Stimulated activated CD4-positive, alpha-beta T cell treated with anti-CD3 and anti-CD28 coated beads, Interleukin-2, amount 100 ng/mL, for 4 hours (primary cell): ENCODE results near the gene DAAM2.

ENCODE experiments used
- DNase-seq: peaks from one replicate; pipeline ENCODE4 v3.0.0-alpha.2; 2020; ENCODE audit warnings: low read depth

Gene DAAM2

DNA sequence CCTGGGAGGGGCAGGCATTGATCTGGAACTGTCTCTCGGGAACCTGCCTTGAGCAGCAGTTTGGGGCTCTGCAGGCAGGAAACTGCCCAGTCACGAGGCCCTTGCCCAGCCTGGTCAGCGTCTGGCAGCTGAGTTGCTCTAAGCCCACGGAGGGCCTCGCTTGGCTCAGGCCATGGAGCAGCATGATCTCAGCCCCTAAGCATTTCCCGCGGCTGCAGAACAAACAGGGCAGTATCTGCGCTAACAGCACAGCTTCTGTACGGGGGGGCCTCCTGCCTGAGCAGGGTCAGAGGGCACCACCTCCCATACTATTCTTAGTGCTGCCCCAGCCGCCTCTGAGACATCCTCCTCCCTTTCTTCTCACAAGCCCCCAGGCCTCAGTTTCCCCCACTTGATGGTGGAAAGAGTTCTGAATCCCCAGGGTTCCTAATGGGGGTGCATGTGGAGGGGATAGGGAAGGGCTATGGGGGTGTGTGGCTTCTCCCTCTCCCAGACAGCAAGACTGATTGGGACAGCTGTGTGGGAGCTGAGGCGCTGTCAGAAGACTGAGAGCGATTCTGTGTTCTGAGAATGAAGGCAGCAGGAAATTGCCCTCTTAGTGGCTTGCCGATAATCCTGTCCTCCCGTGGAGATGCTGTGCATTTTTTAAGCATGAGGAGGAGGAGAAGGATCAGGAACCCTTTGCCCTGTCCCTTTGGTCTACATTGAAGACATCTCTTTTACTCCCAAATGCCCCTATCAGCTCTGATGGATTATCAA is 95.7 kb downstream of the DAAM2 start:
- no peak for DNase-seq

DNA sequence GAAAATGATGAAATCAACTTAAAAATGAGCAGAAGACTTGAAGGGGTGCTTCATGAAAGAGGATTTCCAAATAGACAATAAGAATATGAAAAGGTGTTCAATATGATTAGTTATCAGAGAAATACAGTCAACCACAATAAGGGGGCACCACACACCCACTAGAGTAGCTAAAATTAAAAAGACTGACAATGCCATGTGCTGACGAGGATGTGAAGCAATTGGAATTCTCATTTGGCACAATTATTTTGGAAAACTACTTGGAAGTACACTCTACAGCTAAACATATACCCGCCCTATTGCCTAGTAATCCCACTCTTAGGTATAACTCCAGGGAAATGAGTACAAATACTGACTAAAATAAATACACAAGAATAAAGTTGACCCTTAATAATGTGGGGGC is 97.1 kb downstream of the DAAM2 start:
- no peak for DNase-seq

GRCh38 chr6:39891353-39891752 is 99.2 kb downstream of the DAAM2 start:
- no peak for DNase-seq

DNA sequence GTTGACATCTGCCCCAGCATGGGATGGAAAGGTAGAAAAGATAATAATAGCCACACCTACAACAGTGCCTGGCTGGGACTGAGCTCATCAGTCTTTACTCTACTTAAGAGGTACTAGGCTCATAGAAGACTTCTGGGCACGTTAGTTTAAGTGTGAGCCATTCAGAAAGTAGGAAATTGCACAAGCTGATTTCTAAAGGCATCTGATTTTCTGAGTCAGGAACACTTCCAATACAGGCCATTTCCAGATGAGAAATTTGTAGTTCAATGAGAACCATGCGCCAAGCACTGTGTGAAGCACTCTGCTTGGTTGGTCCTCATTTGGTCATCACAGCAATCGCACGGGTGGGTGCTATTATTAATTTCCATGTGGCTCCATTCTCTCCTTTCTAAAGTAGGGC is 99.8 kb downstream of the DAAM2 start:
- DNase-seq = no peak

- no peak for DNase-seq
Measured at GRCh38 chr6:39892490-39893129, 100.4 kb downstream of the DAAM2 start.

GRCh38 chr6:39893286-39893685 is 101.1 kb downstream of the DAAM2 start:
- no peak for DNase-seq

DNA sequence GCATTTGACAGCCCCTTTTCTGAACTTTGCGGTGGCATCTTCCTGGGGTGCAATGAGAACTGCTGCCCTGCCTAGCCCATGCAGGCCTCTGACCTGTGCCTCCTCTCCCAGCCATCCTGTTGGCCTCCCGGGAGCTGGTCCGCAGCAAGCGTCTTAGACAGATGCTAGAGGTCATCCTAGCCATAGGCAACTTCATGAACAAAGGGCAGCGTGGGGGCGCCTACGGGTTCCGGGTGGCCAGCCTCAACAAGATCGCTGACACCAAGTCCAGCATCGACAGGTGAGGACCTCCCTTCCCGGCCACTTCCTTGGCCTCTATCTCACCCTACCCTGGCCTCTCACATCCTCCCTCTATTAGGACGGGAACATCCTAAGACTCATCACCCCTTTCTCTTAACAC is 104.5 kb downstream of the DAAM2 start:
- DNase-seq = no peak

GRCh38 chr6:39897698-39898097 is 105.5 kb downstream of the DAAM2 start:
- no peak for DNase-seq

- DNase-seq = no peak
Measured at GRCh38 chr6:39898625-39899024, 106.4 kb downstream of the DAAM2 start.

DNA sequence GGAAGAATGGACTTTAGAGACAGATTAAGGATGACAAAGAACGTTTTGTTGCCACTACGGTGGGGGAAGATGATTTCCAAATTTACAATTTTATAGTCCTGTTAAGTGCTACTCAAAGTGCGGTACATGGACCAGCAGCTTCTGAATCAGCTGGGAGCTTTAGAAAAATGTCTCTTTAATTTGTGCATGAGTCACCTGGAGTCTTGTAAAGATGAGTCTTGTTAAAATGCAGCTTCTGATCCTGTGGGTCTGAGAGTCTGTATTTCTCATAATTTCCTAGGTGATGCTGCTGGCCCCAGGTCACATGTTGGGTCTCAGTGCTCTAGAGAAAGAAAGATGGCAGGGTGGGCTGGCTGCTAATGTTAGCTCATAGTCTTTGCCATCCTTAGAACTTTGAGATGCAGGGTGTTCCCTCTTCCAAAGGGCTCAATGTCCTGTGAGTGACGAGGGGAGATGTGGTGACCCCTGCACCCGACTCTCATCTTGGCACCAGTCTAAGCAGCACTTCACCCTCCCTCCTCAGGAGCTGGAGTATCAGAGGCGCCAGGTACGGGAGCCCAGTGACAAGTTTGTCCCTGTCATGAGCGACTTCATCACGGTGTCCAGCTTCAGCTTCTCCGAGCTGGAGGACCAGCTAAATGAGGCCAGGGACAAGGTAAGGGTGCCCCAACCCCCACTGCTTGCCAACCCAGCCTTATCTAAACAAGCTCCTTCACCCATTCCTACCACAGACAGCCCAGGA is 107.5 kb downstream of the DAAM2 start:
- DNase-seq = no peak

GRCh38 chr6:39901116-39901655 is 109.0 kb downstream of the DAAM2 start:
- DNase-seq = no peak

GRCh38 chr6:39901670-39902069 is 109.5 kb downstream of the DAAM2 start:
- no peak for DNase-seq

DNA sequence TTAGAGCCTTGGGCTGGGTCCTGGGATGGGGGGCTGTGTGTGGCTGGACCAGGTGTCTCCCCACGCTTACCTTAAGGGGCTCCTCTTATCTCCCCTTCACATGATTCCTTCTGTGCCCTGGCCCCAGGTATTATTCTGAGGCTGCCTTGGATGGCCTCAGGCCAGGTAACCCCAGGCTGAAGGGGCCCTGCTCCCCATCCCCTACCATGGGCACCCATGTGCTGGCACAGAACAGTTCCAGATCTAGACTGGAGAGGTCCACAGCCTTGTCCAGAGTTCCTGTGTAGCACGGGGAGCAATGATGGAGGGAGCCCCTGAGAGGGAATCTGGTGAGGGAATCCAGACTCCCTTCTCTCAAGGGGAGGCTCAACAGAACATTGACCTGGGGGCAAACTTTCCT is 110.0 kb downstream of the DAAM2 start:
- no peak for DNase-seq

- no peak for DNase-seq
Measured at GRCh38 chr6:39902786-39903465, 110.8 kb downstream of the DAAM2 start.

DNA sequence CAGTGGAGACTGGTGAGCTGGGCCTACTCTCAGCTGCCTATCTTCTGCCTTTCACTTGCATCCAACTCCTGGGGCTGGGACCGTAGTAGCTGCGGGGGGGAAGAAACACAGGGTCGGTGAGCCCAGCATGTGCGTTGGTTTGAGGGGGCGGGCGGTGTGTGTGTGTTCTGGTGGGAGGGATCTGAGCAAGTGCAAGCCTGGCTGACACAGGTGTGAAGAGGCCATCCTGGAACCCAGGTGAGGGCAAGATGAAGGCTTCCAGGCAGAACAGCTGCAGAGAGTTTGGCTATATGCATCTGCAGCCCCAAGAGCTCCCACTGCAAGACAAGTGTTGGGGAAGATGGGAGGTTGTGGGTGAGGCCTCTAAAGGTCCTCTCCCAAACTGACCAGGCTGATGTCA is 111.5 kb downstream of the DAAM2 start:
- DNase-seq = no peak

DNA sequence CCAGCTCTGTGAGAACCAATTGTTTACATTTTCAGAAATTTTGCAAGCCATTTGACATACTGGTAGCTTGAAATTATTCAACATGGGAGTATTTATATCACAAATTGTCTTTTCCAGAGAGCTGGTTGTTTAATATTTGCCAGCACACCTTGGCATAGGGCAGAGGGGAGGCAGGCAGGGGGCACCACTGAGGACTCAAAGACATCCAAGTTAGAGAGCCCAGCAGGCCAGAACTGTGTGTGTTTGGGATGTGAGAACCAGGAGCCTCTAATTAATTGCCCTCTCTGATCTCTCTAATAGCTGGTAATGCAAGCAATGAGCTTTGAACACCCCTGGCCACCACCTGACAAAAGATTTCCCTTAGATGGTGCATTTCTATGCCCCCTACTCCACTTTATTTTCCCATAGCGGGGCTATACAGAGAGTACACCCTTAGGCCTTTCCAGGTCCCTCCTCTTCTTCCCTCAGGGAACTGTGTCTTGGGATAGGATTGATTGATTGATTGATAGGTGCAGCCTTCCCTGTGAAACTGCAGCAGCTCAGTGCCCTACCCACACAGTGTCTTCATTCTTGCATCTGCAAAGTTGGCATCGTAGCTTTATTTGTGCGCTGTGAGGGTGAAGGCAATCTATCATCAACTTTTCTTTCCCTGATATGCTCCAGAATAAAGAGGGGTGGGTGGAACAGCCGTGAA is 112.9 kb downstream of the DAAM2 start:
- DNase-seq = no peak

DNA sequence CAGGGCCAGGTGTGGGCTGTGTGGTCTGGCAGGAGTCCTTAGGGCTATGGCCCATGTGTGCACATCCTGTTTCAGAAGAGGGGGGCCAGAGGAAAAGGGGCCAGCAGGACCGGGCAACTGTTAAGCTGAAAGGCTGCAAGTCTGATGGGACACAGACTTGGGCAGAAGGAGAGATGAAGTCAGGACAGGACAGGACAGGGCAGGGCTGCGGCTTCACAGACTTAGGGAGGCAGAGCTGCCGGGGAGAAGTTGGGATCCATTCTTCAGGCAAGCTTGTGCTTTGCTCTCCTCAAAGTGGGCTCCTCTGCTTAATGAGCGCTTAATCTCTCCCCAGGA is 113.4 kb downstream of the DAAM2 start:
- no peak for DNase-seq

- no peak for DNase-seq
Measured at GRCh38 chr6:39906318-39906761, 114.2 kb downstream of the DAAM2 start.

DNA sequence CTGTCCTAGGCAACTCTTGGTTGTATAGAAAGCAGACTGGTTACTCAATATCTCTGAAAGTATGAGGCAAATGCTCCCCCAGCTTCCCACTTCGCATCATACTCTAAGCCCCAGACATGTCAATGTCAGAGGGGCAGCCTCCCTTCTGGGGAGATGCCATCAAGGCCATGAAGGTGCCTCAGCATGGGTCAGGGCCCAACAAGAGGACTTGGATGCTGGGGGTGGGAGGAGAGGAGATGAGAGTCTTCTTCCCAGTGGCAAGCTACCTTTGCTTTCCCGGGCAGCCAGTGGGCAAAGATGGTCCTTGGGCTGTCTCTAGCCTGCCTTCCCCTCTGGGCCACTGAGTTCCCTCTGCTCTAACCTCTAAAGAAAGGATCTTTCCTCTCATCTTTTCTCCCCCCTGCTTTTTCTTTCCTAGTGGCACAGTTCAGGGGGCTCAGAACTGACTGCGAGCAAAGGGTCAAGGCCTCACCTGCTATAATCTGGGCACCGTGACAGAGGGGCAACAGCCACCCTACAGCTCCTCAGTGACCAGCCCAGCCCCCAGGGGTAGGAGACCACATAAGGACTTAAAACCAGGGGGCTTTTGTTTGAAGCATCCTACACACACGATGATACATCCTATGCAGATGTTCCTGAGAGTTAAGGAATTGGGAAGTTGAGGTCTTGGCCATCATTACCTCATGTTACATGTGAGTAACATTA is 115.8 kb downstream of the DAAM2 start:
- DNase-seq = no peak

DNA sequence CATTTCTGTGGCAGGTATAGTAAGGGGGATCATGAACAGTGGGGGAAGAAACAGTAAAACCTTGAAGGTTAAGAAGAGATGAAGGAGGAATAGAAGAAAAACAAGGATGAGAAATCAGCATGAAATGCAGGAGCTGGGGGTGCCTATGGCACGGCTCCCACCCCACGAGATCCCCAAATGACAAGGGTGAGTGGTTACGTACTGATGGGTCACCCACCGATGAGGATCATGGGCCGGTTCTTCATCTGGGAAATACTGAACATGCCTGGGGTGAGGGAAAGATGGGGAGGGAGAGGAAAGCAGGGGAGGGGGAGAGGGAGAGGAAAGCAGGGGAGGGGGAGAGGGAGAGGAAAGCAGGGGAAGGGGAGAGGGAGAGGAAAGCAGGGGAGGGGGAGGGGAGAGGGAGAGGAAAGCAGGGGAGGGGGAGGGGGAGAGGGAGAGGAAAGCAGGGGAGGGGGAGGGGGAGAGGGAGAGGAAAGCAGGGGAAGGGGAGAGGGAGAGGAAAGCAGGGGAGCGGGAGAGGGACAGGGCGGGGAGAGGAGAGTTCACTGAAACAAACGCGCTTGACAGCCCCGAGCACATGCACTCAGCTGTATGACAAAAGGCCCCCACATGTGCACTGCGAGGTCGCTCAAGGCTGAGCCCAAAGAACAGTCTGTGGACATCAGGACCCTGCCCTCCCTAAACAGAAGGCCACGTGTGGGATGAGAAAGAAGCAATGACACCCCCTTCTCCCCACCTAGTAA is 116.8 kb downstream of the DAAM2 start:
- no peak for DNase-seq
